HG02885 (cell line): ENCODE data around the gene MRFAP1.
"Not testable (repeated sequence)": the region's sequence is repeated elsewhere in the genome, so short reads cannot be mapped to it uniquely, and the experiment has no call there.

Experiments
- ATAC-seq: cut with Tn5 transposase; IDR thresholded peaks from one replicate; pipeline ENCODE4 v1.9.1; 2021; ENCODE audit warnings: mild to moderate bottlenecking; ENCODE audit not compliant: unreplicated experiment, poor library complexity

Gene MRFAP1

GRCh38 chr4:6660430-6660829 lies 19.9 kb downstream of the MRFAP1 start:
- ATAC-seq = no peak

GRCh38 chr4:6662591-6662990 lies 22.1 kb downstream of the MRFAP1 start:
- no peak for ATAC-seq

GRCh38 chr4:6663596-6664393 lies 23.3 kb downstream of the MRFAP1 start:
- ATAC-seq = no peak

GRCh38 chr4:6665320-6665654 lies 24.8 kb downstream of the MRFAP1 start:
- no peak for ATAC-seq

GRCh38 chr4:6668391-6668790 lies 27.9 kb downstream of the MRFAP1 start:
- ATAC-seq = no peak

GRCh38 chr4:6671648-6672047 lies 31.2 kb downstream of the MRFAP1 start:
- no peak for ATAC-seq

- no peak for ATAC-seq
Observed at GRCh38 chr4:6672131-6672530, 31.6 kb downstream of the MRFAP1 start.

GRCh38 chr4:6672541-6673190 lies 32.2 kb downstream of the MRFAP1 start:
- not testable (repeated sequence) for ATAC-seq

- ATAC-seq = not testable (repeated sequence)
Observed at GRCh38 chr4:6673191-6673659, 32.7 kb downstream of the MRFAP1 start.

GRCh38 chr4:6673660-6674499 lies 33.4 kb downstream of the MRFAP1 start:
- ATAC-seq = peak; percentile 80

GRCh38 chr4:6674500-6675149 lies 34.1 kb downstream of the MRFAP1 start:
- ATAC-seq = peak; percentile 46

GRCh38 chr4:6676722-6677558 lies 36.5 kb downstream of the MRFAP1 start:
- ATAC-seq = no peak

GRCh38 chr4:6680372-6681034 lies 40.0 kb downstream of the MRFAP1 start:
- no peak for ATAC-seq

GRCh38 chr4:6681191-6681590 lies 40.7 kb downstream of the MRFAP1 start:
- no peak for ATAC-seq

GRCh38 chr4:6682862-6683590 lies 42.5 kb downstream of the MRFAP1 start:
- no peak for ATAC-seq

- no peak for ATAC-seq
Observed at GRCh38 chr4:6684656-6685055, 44.2 kb downstream of the MRFAP1 start.

GRCh38 chr4:6686104-6686787 lies 45.8 kb downstream of the MRFAP1 start:
- ATAC-seq = no peak
